GM04503 (cell line): ENCODE results near the gene KXD1.
A peak's percentile ranks its signal among the peaks of the same experiment; 100 is the strongest.
"Not testable (repeated sequence)": the region's sequence is repeated elsewhere in the genome, so short reads cannot be mapped to it uniquely, and the experiment has no call there.

Source experiments
- DNase-seq: peaks from one replicate; pipeline ENCODE4 v3.0.0-alpha.2; 2012; ENCODE audit warnings: low read depth

KXD1 gene

GRCh38 chr19:18536475-18536874, 21.2 kb upstream of the KXD1 start:
- no peak for DNase-seq

GRCh38 chr19:18537431-18537830, 20.2 kb upstream of the KXD1 start:
- DNase-seq: no peak

GRCh38 chr19:18538115-18538514, 19.6 kb upstream of the KXD1 start:
- DNase-seq: no peak

GRCh38 chr19:18539372-18539771, 18.3 kb upstream of the KXD1 start:
- no peak for DNase-seq

GRCh38 chr19:18540200-18540599, 17.5 kb upstream of the KXD1 start:
- DNase-seq: not testable (repeated sequence)

GRCh38 chr19:18541258-18541991, 16.2 kb upstream of the KXD1 start:
- no peak for DNase-seq

- no peak for DNase-seq
These were observed 15.4 kb upstream of the KXD1 start for GRCh38 chr19:18541992-18542940.

- DNase-seq: no peak
These were observed 14.5 kb upstream of the KXD1 start, which contains the start of gene FKBP8 for GRCh38 chr19:18542941-18543813. Gene FKBP8 (minus strand): TSS chr19:18543573. CDS start chr19:18541970, 1,603 bp downstream.

GRCh38 chr19:18543814-18544475, 13.7 kb upstream of the KXD1 start:
- no peak for DNase-seq

GRCh38 chr19:18551631-18552030, 6.0 kb upstream of the KXD1 start:
- DNase-seq: no peak

- no peak for DNase-seq
These were observed 509 bp downstream of the KXD1 start for GRCh38 chr19:18558202-18558555.

GRCh38 chr19:18558604-18559003, 934 bp downstream of the KXD1 start:
- no peak for DNase-seq

GRCh38 chr19:18559685-18560084, 2.0 kb downstream of the KXD1 start:
- no peak for DNase-seq

GRCh38 chr19:18562086-18562485, 4.4 kb downstream of the KXD1 start:
- no peak for DNase-seq

- no peak for DNase-seq
These were observed 9.3 kb downstream of the KXD1 start for GRCh38 chr19:18566953-18567352.

GRCh38 chr19:18568367-18568766, 10.7 kb downstream of the KXD1 start:
- no peak for DNase-seq

- DNase-seq: peak; percentile 71
These were observed 14.1 kb downstream of the KXD1 start, which contains the start of gene UBA52 for GRCh38 chr19:18571564-18572344. Gene UBA52 (plus strand): TSS chr19:18571857. CDS start chr19:18573301, 1,444 bp downstream.

GRCh38 chr19:18574691-18575291, 17.1 kb downstream of the KXD1 start:
- no peak for DNase-seq

GRCh38 chr19:18576383-18576782, 18.7 kb downstream of the KXD1 start:
- no peak for DNase-seq

GRCh38 chr19:18577365-18577914, 19.8 kb downstream of the KXD1 start:
- no peak for DNase-seq
